Ovary (tissue), 3 donors: Measurements from ENCODE around the gene PCDHGA11.

Source experiments
- CTCF ChIP-seq, 3 donors: fragments of 450-650 bp in 2 of 3; fragments of 200-600 bp in 1 of 3; IDR thresholded peaks; one replicate each; pipeline versions ENCODE4 v1.5.1 to v1.8.0; 2016 to 2022; ENCODE audit warnings: antibody characterized with exemption in 3 of 3, mild to moderate bottlenecking in 1 of 3
- EP300 ChIP-seq: sonication (generic); formaldehyde crosslinking; IDR thresholded peaks from one replicate; pipeline ENCODE4 v1.6.1; 2017; ENCODE audit warnings: antibody characterized with exemption
- donor health status: DM: no; HTN: no; CAD: no.

GRCh38 chr5:141374627-141375026 lies 46.2 kb upstream of the PCDHGA11 start:
- no peak for TF ChIP-seq CTCF (IDR thresholded peaks at IDR 0.05)
- no peak for TF ChIP-seq EP300
